ENCODE results near the gene RTKN.

Gene RTKN

DNA sequence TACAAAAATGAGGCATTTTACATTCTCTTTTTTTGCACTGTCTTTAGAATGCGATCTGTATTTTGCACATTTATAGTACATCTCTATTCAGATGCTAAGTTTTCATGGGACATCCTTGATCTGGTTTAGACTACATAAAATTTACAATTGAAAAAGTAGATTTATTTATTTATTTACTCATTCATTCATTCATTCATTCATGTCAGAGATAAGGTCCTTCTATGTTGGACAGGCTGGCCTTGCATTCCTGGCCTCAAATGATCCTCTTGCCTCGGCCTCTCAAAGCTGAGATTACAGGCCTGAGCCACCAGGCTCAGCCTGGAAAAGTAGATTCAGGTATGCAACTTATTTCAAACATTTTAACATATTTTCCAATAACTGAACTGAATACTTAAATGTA is 45.6 kb downstream of the RTKN start:
- H3K4me1 ChIP-seq (ENCODE audit: control insufficient read depth, insufficient read depth, low read length) = peaks cover 3% of the 10 kb centered on the region
- no peaks in the 10 kb centered on the region for H3K9me3 ChIP-seq (ENCODE audit: control insufficient read depth, insufficient read depth, low read length)
- H3K4me3 ChIP-seq (ENCODE audit: low read depth, low read length) = no peak overlapping the region

DNA sequence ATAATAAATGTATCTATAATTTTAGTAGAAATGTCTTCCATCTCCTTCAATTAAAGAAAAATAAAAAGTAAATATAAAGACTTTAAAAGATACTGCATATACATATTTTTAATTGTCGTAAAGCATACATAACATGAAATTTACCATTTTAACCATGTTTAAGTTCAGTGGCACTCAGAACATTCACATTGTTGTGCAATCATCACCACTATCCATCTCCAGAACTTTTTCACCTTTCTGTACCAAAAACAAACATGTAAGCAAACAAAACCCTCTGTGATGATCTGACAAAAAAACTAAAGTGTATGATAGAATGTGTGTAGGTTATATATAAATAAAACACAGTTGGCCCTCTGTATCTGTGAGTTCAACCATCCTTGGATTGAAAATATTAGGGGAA is 48.2 kb downstream of the RTKN start:
- Histone ChIP-seq H3K4me1 (ENCODE audit: control insufficient read depth, insufficient read depth, low read length) (peaks cover 4% of the 10 kb centered on the region), H3K9me3 (ENCODE audit: control insufficient read depth, insufficient read depth, low read length) (no peaks in the 10 kb centered on the region), H3K4me3 (ENCODE audit: low read depth, low read length) (no peak overlapping the region), H3K36me3 (ENCODE audit: control insufficient read depth, insufficient read depth, low read length) (no peaks in the 10 kb centered on the region), H3K27me3 (ENCODE audit: control insufficient read depth, insufficient read depth, low read length) (no peaks in the 10 kb centered on the region), H3K9ac (ENCODE audit: low read depth, low read length) (no peak overlapping the region)

More for the DNA sequence above, 45.6 kb downstream of the RTKN start:
- H3K9ac ChIP-seq (ENCODE audit: low read depth, low read length) = no peak overlapping the region
- no peaks in the 10 kb centered on the region for H3K36me3 ChIP-seq (ENCODE audit: control insufficient read depth, insufficient read depth, low read length)
- no peaks in the 10 kb centered on the region for H3K27me3 ChIP-seq (ENCODE audit: control insufficient read depth, insufficient read depth, low read length)

DNA sequence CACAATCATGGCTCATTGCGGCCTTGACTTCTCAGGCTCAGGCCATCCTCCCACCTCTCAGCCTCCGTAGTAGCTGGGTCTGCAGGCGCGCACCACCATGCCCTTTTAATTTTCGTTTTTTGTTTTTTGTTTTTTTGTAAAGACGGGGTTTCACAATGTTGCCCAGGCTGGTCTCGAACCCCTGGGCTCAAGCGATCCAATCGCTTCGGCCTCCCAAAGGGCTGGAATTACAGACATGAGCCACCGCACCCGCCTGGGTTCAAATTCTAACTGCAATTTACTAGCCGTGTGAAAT is 49.3 kb downstream of the RTKN start:
- Histone ChIP-seq H3K9me3 (ENCODE audit: control insufficient read depth, insufficient read depth, low read length) (no peaks in the 10 kb centered on the region), H3K4me3 (ENCODE audit: low read depth, low read length) (peak overlapping the region; percentile 78), H3K9ac (ENCODE audit: low read depth, low read length) (peak overlapping the region; percentile 18), H3K27me3 (ENCODE audit: control insufficient read depth, insufficient read depth, low read length) (no peaks in the 10 kb centered on the region), H3K36me3 (ENCODE audit: control insufficient read depth, insufficient read depth, low read length) (no peaks in the 10 kb centered on the region), H3K4me1 (ENCODE audit: control insufficient read depth, insufficient read depth, low read length) (peaks cover 4% of the 10 kb centered on the region)

- H3K4me1 ChIP-seq (ENCODE audit: control insufficient read depth, insufficient read depth, low read length) = peaks cover 4% of the 10 kb centered on the region
- H3K9me3 ChIP-seq (ENCODE audit: control insufficient read depth, insufficient read depth, low read length) = no peaks in the 10 kb centered on the region
- H3K9ac ChIP-seq (ENCODE audit: low read depth, low read length) = peak overlapping the region; percentile 55
- peak overlapping the region; percentile 78 for H3K4me3 ChIP-seq (ENCODE audit: low read depth, low read length)
- no peaks in the 10 kb centered on the region for H3K36me3 ChIP-seq (ENCODE audit: control insufficient read depth, insufficient read depth, low read length)
- no peaks in the 10 kb centered on the region for H3K27me3 ChIP-seq (ENCODE audit: control insufficient read depth, insufficient read depth, low read length)
These were observed 49.9 kb downstream of the RTKN start for GRCh38 chr2:74391580-74392448.

DNA sequence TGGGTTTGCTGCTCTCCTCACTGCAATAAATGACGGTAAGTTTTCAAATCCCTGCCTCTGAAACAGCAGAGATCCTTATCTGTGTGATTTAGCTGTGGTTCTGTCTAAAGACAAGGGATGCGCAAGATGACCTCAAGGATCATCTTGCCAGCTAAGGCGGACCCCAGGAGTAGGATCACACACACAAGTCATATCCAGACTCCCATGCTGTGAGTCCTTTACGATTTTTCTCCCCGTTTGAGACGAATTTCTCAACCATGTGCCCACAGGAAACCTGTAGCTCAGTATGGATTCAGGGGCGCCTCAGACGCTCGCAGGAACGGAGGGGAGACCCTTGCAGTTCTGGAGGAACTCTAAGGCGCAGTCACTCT is 50.5 kb downstream of the RTKN start:
- H3K36me3 ChIP-seq (ENCODE audit: control insufficient read depth, insufficient read depth, low read length) = no peaks in the 10 kb centered on the region
- H3K9me3 ChIP-seq (ENCODE audit: control insufficient read depth, insufficient read depth, low read length) = no peaks in the 10 kb centered on the region
- peaks cover 4% of the 10 kb centered on the region for H3K4me1 ChIP-seq (ENCODE audit: control insufficient read depth, insufficient read depth, low read length)
- peak overlapping the region; percentile 55 for H3K9ac ChIP-seq (ENCODE audit: low read depth, low read length)
- H3K27me3 ChIP-seq (ENCODE audit: control insufficient read depth, insufficient read depth, low read length) = no peaks in the 10 kb centered on the region
- peak overlapping the region; percentile 78 for H3K4me3 ChIP-seq (ENCODE audit: low read depth, low read length)

DNA sequence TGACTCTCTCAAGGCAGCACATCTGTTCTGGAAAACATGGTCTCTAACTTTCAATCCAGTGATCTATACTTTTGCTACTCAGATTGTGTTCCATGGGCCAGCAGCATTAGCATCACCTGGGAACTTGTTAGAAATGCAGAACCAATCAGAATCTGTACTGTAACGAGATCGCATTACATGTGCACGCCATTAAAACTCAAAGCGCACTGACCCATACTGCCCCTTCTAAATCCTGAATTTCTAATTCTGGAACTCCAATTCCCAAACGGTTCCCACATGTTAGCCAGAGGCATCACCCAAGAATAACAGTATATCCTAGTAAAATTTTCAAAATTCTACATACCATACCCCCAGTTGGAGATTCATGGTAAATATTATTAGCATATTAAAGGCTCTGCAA is 51.1 kb downstream of the RTKN start:
- Histone ChIP-seq H3K27me3 (ENCODE audit: control insufficient read depth, insufficient read depth, low read length) (no peaks in the 10 kb centered on the region), H3K9me3 (ENCODE audit: control insufficient read depth, insufficient read depth, low read length) (no peaks in the 10 kb centered on the region), H3K36me3 (ENCODE audit: control insufficient read depth, insufficient read depth, low read length) (peaks cover under 1% of the 10 kb centered on the region), H3K9ac (ENCODE audit: low read depth, low read length) (no peak overlapping the region), H3K4me1 (ENCODE audit: control insufficient read depth, insufficient read depth, low read length) (peaks cover 4% of the 10 kb centered on the region), H3K4me3 (ENCODE audit: low read depth, low read length) (peak overlapping the region; percentile 78)

- peaks cover 4% of the 10 kb centered on the region for H3K4me1 ChIP-seq (ENCODE audit: control insufficient read depth, insufficient read depth, low read length)
- no peaks in the 10 kb centered on the region for H3K27me3 ChIP-seq (ENCODE audit: control insufficient read depth, insufficient read depth, low read length)
- H3K9ac ChIP-seq (ENCODE audit: low read depth, low read length) = no peak overlapping the region
- H3K36me3 ChIP-seq (ENCODE audit: control insufficient read depth, insufficient read depth, low read length) = peaks cover 3% of the 10 kb centered on the region
- no peaks in the 10 kb centered on the region for H3K9me3 ChIP-seq (ENCODE audit: control insufficient read depth, insufficient read depth, low read length)
- H3K4me3 ChIP-seq (ENCODE audit: low read depth, low read length) = no peak overlapping the region
These were observed 54.4 kb downstream of the RTKN start for GRCh38 chr2:74387346-74387745.

DNA sequence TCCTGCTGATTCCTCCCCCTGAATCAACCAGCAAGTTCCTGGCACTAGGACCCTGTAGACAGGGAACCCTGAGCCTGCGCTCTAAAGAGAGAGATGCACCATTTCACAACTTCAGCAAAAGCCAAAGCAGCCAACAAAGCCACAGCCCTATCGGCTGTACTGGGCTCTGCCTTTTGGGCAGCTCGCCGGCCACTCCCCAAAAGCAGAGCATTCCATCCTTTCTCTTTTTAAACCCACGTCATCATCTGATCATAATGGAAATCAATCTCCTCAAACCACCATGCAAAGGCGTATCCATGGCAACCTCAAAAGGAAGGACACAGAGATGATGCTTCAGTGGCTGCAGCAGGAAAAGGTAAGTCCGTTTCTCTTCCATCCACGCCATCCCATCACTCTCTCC is 56.3 kb downstream of the RTKN start:
- peaks cover 3% of the 10 kb centered on the region for H3K36me3 ChIP-seq (ENCODE audit: control insufficient read depth, insufficient read depth, low read length)
- peaks cover 4% of the 10 kb centered on the region for H3K4me1 ChIP-seq (ENCODE audit: control insufficient read depth, insufficient read depth, low read length)
- no peak overlapping the region for H3K9ac ChIP-seq (ENCODE audit: low read depth, low read length)
- H3K4me3 ChIP-seq (ENCODE audit: low read depth, low read length) = no peak overlapping the region
- no peaks in the 10 kb centered on the region for H3K9me3 ChIP-seq (ENCODE audit: control insufficient read depth, insufficient read depth, low read length)
- H3K27me3 ChIP-seq (ENCODE audit: control insufficient read depth, insufficient read depth, low read length) = no peaks in the 10 kb centered on the region

- Histone ChIP-seq H3K9me3 (ENCODE audit: control insufficient read depth, insufficient read depth, low read length) (no peaks in the 10 kb centered on the region), H3K27me3 (ENCODE audit: control insufficient read depth, insufficient read depth, low read length) (no peaks in the 10 kb centered on the region), H3K36me3 (ENCODE audit: control insufficient read depth, insufficient read depth, low read length) (peaks cover 3% of the 10 kb centered on the region), H3K9ac (ENCODE audit: low read depth, low read length) (no peak overlapping the region), H3K4me3 (ENCODE audit: low read depth, low read length) (no peak overlapping the region), H3K4me1 (ENCODE audit: control insufficient read depth, insufficient read depth, low read length) (peaks cover 11% of the 10 kb centered on the region)
These were observed 57.7 kb downstream of the RTKN start for GRCh38 chr2:74384051-74384450.

GRCh38 chr2:74383254-74383653 is 58.5 kb downstream of the RTKN start:
- H3K36me3 ChIP-seq (ENCODE audit: control insufficient read depth, insufficient read depth, low read length) = peaks cover 3% of the 10 kb centered on the region
- H3K9ac ChIP-seq (ENCODE audit: low read depth, low read length) = no peak overlapping the region
- peaks cover 11% of the 10 kb centered on the region for H3K4me1 ChIP-seq (ENCODE audit: control insufficient read depth, insufficient read depth, low read length)
- no peak overlapping the region for H3K4me3 ChIP-seq (ENCODE audit: low read depth, low read length)
- no peaks in the 10 kb centered on the region for H3K9me3 ChIP-seq (ENCODE audit: control insufficient read depth, insufficient read depth, low read length)
- no peaks in the 10 kb centered on the region for H3K27me3 ChIP-seq (ENCODE audit: control insufficient read depth, insufficient read depth, low read length)

DNA sequence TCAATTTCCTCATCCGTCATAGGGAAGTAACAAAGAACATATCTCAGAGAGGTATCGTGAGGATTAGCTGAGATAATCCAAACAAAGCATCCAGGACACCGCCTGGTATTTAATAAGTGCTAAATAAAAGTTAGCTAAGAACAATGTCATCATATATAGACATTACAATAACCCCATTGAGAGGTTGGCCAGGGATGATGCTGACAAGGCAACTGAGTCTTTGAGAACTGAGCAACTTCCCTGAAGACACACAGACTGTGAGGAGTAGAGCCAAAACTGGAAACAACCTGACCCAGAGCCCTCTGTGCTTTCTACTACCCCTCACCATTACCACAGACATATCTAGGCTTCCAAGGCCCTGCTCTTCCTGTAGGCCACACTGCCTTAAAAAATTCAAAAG is 60.0 kb downstream of the RTKN start:
- Histone ChIP-seq H3K4me1 (ENCODE audit: control insufficient read depth, insufficient read depth, low read length) (peaks cover 11% of the 10 kb centered on the region), H3K9ac (ENCODE audit: low read depth, low read length) (no peak overlapping the region), H3K27me3 (ENCODE audit: control insufficient read depth, insufficient read depth, low read length) (no peaks in the 10 kb centered on the region), H3K4me3 (ENCODE audit: low read depth, low read length) (no peak overlapping the region), H3K9me3 (ENCODE audit: control insufficient read depth, insufficient read depth, low read length) (no peaks in the 10 kb centered on the region), H3K36me3 (ENCODE audit: control insufficient read depth, insufficient read depth, low read length) (peaks cover 9% of the 10 kb centered on the region)

GRCh38 chr2:74379851-74380789 is 61.6 kb downstream of the RTKN start, which contains the start of gene DCTN1:
DCTN1 (minus strand) TSS chr2:74380311; CDS start chr2:74380037, 274 bp downstream.
- Histone ChIP-seq H3K4me3 (ENCODE audit: low read depth, low read length) (peak within 1 kb of the TSS; percentile 53), H3K9me3 (ENCODE audit: control insufficient read depth, insufficient read depth, low read length) (no peaks in the 10 kb centered on the region), H3K9ac (ENCODE audit: low read depth, low read length) (peak within 1 kb of the TSS; percentile 32), H3K36me3 (ENCODE audit: control insufficient read depth, insufficient read depth, low read length) (peaks cover 7% of the 10 kb centered on the region), H3K4me1 (ENCODE audit: control insufficient read depth, insufficient read depth, low read length) (peaks cover 11% of the 10 kb centered on the region), H3K27me3 (ENCODE audit: control insufficient read depth, insufficient read depth, low read length) (no peaks in the 10 kb centered on the region)

Data from iPS-15b (cell line).